ENCODE data around the gene TPRG1L.

DNA sequence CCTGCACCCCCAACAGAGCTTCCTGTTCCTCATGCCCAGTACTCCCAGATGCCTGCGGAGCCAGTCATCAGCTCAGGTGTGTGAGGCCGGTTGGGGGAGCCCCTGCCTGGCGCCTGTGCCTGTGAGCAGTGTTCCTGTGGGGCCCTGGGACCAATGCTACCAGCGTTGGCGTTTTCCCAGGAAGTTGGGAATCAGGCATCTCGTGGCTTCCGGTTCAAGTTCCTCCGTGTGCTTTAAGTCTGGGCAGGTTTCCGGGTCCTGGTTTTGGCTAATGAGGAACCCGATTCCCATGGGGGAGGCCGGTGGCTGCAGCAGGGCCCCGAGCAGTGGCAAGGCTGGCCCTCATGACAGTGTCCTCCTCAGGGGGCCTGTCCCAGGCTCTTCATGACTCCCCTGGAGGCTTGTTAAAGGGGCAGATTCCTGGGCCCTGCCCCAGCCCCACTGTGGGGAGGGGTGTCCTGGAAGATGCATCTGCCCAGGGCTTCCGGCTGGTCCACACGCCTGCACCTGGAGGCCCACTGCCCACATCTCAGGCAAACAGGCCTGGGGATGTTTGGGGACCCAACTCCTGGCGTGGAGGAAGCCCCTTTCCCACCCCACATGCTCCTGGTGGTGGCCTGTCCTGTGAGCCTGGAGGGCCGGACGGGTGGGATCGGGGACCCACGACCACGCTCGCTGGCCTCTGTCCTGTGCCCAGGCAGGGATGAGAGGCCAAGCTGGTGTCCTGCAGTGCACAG, 53.7 kb downstream of the TPRG1L start:
- TF ChIP-seq POLR2A (IDR thresholded peaks at IDR 0.05), result no peak
- TF ChIP-seq, protein P1, sequence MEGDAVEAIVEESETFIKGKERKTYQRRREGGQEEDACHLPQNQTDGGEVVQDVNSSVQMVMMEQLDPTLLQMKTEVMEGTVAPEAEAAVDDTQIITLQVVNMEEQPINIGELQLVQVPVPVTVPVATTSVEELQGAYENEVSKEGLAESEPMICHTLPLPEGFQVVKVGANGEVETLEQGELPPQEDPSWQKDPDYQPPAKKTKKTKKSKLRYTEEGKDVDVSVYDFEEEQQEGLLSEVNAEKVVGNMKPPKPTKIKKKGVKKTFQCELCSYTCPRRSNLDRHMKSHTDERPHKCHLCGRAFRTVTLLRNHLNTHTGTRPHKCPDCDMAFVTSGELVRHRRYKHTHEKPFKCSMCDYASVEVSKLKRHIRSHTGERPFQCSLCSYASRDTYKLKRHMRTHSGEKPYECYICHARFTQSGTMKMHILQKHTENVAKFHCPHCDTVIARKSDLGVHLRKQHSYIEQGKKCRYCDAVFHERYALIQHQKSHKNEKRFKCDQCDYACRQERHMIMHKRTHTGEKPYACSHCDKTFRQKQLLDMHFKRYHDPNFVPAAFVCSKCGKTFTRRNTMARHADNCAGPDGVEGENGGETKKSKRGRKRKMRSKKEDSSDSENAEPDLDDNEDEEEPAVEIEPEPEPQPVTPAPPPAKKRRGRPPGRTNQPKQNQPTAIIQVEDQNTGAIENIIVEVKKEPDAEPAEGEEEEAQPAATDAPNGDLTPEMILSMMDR (IDR thresholded peaks at IDR 0.05), result no peak

Data from body of pancreas (tissue), 4 donors.